WTC11 (cell line): ENCODE measurements around the gene SEMA3D. TPM values are rescaled to one million over a fixed set of nuclear protein-coding genes. Genes with fewer than 3 reads are reported as not detected.

Experiments used
- ATAC-seq: fragments of 200-7000 bp; cut with Tn5 transposase; 2 replicates; pipeline ENCODE4 v1.10.0; 2021; ENCODE audit warnings: mild to moderate bottlenecking, moderate library complexity
- CTCF ChIA-PET: fragments of 300-600 bp; sonication (Branson Sonifier 250); formaldehyde crosslinking; loops from one replicate; lab custom pipeline; 2021; ENCODE audit warnings: antibody characterized with exemption; lab: Charles Lee
- POLR2A ChIA-PET: fragments of 350-600 bp; sonication (Branson Sonifier 250); formaldehyde crosslinking; loops from one replicate; lab custom pipeline; 2021; ENCODE audit warnings: antibody characterized with exemption; lab: Charles Lee
- DNase-seq: peaks from one replicate; pipeline ENCODE4 v3.0.0; 2021; ENCODE audit warnings: low spot score
- H3K27ac Mint-ChIP-seq: 2 replicates; pipeline ENCODE4 v1.8.0; 2021; ENCODE audit warnings: mixed read lengths
- H3K27me3 Mint-ChIP-seq: 2 replicates; pipeline ENCODE4 v1.8.0; 2021; ENCODE audit warnings: low read depth, mild to moderate bottlenecking, moderate library complexity, mixed read lengths
- H3K36me3 Mint-ChIP-seq: 2 replicates; pipeline ENCODE4 v1.8.0; 2021; ENCODE audit warnings: mixed read lengths
- H3K4me1 Mint-ChIP-seq: 2 replicates; pipeline ENCODE4 v1.8.0; 2022; ENCODE audit warnings: mixed read lengths
- H3K4me3 Mint-ChIP-seq: 2 replicates; pipeline ENCODE4 v1.8.0; 2021; ENCODE audit warnings: mild to moderate bottlenecking, moderate library complexity, mixed read lengths
- H3K9me3 Mint-ChIP-seq: 2 replicates; pipeline ENCODE4 v1.8.0; 2021; ENCODE audit warnings: mixed read lengths
- ATF1 ChIP-seq: sonication (generic); formaldehyde crosslinking; IDR thresholded peaks from 2 replicates; pipeline ENCODE4 v1.8.1; 2023; ENCODE audit warnings: mild to moderate bottlenecking, moderate library complexity, missing genetic modification reagents
- ELF4 ChIP-seq: sonication (generic); formaldehyde crosslinking; IDR thresholded peaks from 2 replicates; pipeline ENCODE4 v1.8.1; 2022; ENCODE audit warnings: low read depth, mild to moderate bottlenecking, moderate library complexity, missing genetic modification reagents
- FOXJ3 ChIP-seq: sonication (generic); formaldehyde crosslinking; IDR thresholded peaks from 2 replicates; pipeline ENCODE4 v1.9.0; 2021; ENCODE audit warnings: missing genetic modification reagents, mild to moderate bottlenecking, borderline replicate concordance
- FOXP1 ChIP-seq: sonication (generic); formaldehyde crosslinking; IDR thresholded peaks from 2 replicates; pipeline ENCODE4 v1.8.0; 2022; ENCODE audit warnings: missing genetic modification reagents, mild to moderate bottlenecking, moderate library complexity, borderline replicate concordance
- FOXP4 ChIP-seq: sonication (generic); formaldehyde crosslinking; IDR thresholded peaks from 2 replicates; pipeline ENCODE4 v1.8.0; 2022; ENCODE audit warnings: mild to moderate bottlenecking, missing genetic modification reagents
- IRF2 ChIP-seq: sonication (generic); formaldehyde crosslinking; IDR thresholded peaks from 2 replicates; pipeline ENCODE4 v1.8.0; 2022; ENCODE audit warnings: low read depth, missing genetic modification reagents, borderline replicate concordance
- MXD4 ChIP-seq: fragments of 250-450 bp; sonication (Bioruptor Pico); IDR thresholded peaks from 2 replicates; pipeline ENCODE4 v1.8.0; 2021; ENCODE audit warnings: mild to moderate bottlenecking, moderate library complexity, borderline replicate concordance
- NR3C1 ChIP-seq: sonication (generic); formaldehyde crosslinking; conservative IDR thresholded peaks from 2 replicates; pipeline ENCODE4 v1.8.1; 2023; ENCODE audit warnings: low read depth, mild to moderate bottlenecking, missing genetic modification reagents
- OVOL2 ChIP-seq: fragments of 250-450 bp; sonication (Bioruptor Pico); IDR thresholded peaks from 2 replicates; pipeline ENCODE4 v1.9.0; 2021; ENCODE audit warnings: mild to moderate bottlenecking, borderline replicate concordance
- SOX15 ChIP-seq: fragments of 250-450 bp; sonication (Bioruptor Pico); IDR thresholded peaks from 2 replicates; pipeline ENCODE4 v1.9.0; 2021; ENCODE audit warnings: mild to moderate bottlenecking
- TEAD1 ChIP-seq: sonication (generic); formaldehyde crosslinking; IDR thresholded peaks from 2 replicates; pipeline ENCODE4 v1.8.0; 2022; ENCODE audit warnings: mild to moderate bottlenecking, missing genetic modification reagents
- USF1 ChIP-seq: sonication (generic); formaldehyde crosslinking; IDR thresholded peaks from 2 replicates; pipeline ENCODE4 v1.8.0; 2022; ENCODE audit warnings: mild to moderate bottlenecking, missing genetic modification reagents
- ZBTB21 ChIP-seq: sonication (generic); formaldehyde crosslinking; IDR thresholded peaks from 2 replicates; pipeline ENCODE4 v1.8.1; 2023; ENCODE audit warnings: mild to moderate bottlenecking, missing genetic modification reagents, borderline replicate concordance
- ZNF121 ChIP-seq: sonication (generic); formaldehyde crosslinking; IDR thresholded peaks from 2 replicates; pipeline ENCODE4 v1.8.0; 2023; ENCODE audit warnings: missing genetic modification reagents
- ZNF423 ChIP-seq: fragments of 250-450 bp; sonication (Bioruptor Pico); IDR thresholded peaks from 2 replicates; pipeline ENCODE4 v2.1.2; 2022; ENCODE audit warnings: mild to moderate bottlenecking, moderate library complexity
- total RNA-seq: library from RNA; stranded (reverse); gene quantifications from 3 replicates; pipeline ENCODE4 v1.2.3, GENCODE V29; 2021
- TF ChIP-seq, protein P1 (sequence below): sonication (generic); formaldehyde crosslinking; IDR thresholded peaks from 2 replicates; pipeline ENCODE4 v1.8.0; 2023; ENCODE audit warnings: missing genetic modification reagents
- TF ChIP-seq, protein P2 (sequence below): sonication (generic); formaldehyde crosslinking; IDR thresholded peaks from 2 replicates; pipeline ENCODE4 v1.8.1; 2022; ENCODE audit warnings: mild to moderate bottlenecking, missing genetic modification reagents, moderate library complexity, borderline replicate concordance
- TF ChIP-seq, protein P3 (sequence below): fragments of 250-450 bp; sonication (Bioruptor Pico); IDR thresholded peaks from 2 replicates; pipeline ENCODE4 v1.9.0; 2021; ENCODE audit warnings: mild to moderate bottlenecking, borderline replicate concordance

SEMA3D gene
- total RNA-seq, 1 experiment from 2014 or later, result 3.8 TPM

GRCh38 chr7:85232068-85232467 is 45.2 kb upstream of the SEMA3D start:
- ChIA-PET CTCF (no interaction called here), POLR2A (no interaction called here)
- Mint-ChIP-seq H3K27ac (no peak overlapping the region), H3K9me3 (no peaks in the 10 kb centered on the region), H3K36me3 (no peaks in the 10 kb centered on the region), H3K4me1 (no peaks in the 10 kb centered on the region), H3K27me3 (no peaks in the 10 kb centered on the region), H3K4me3 (no peak overlapping the region)
- DNase-seq, result no peak
- no peak for ATAC-seq
- TF ChIP-seq, protein P1, sequence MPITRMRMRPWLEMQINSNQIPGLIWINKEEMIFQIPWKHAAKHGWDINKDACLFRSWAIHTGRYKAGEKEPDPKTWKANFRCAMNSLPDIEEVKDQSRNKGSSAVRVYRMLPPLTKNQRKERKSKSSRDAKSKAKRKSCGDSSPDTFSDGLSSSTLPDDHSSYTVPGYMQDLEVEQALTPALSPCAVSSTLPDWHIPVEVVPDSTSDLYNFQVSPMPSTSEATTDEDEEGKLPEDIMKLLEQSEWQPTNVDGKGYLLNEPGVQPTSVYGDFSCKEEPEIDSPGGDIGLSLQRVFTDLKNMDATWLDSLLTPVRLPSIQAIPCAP (CRISPR knock-in tag), result no peak
- no peak for TF ChIP-seq ZNF121
- TF ChIP-seq, protein P2, sequence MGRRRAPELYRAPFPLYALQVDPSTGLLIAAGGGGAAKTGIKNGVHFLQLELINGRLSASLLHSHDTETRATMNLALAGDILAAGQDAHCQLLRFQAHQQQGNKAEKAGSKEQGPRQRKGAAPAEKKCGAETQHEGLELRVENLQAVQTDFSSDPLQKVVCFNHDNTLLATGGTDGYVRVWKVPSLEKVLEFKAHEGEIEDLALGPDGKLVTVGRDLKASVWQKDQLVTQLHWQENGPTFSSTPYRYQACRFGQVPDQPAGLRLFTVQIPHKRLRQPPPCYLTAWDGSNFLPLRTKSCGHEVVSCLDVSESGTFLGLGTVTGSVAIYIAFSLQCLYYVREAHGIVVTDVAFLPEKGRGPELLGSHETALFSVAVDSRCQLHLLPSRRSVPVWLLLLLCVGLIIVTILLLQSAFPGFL (CRISPR knock-in tag), result no peak
- TF ChIP-seq TEAD1 (CRISPR knock-in tag), result no peak
- TF ChIP-seq IRF2 (CRISPR knock-in tag), result no peak
- TF ChIP-seq USF1 (CRISPR knock-in tag), result no peak
- no peak for TF ChIP-seq FOXP1 (CRISPR knock-in tag)
- no peak for TF ChIP-seq SOX15 (CRISPR knock-in tag)
- no peak for TF ChIP-seq ZBTB21 (CRISPR knock-in tag)
- TF ChIP-seq ATF1 (CRISPR knock-in tag), result no peak
- TF ChIP-seq, protein P3, sequence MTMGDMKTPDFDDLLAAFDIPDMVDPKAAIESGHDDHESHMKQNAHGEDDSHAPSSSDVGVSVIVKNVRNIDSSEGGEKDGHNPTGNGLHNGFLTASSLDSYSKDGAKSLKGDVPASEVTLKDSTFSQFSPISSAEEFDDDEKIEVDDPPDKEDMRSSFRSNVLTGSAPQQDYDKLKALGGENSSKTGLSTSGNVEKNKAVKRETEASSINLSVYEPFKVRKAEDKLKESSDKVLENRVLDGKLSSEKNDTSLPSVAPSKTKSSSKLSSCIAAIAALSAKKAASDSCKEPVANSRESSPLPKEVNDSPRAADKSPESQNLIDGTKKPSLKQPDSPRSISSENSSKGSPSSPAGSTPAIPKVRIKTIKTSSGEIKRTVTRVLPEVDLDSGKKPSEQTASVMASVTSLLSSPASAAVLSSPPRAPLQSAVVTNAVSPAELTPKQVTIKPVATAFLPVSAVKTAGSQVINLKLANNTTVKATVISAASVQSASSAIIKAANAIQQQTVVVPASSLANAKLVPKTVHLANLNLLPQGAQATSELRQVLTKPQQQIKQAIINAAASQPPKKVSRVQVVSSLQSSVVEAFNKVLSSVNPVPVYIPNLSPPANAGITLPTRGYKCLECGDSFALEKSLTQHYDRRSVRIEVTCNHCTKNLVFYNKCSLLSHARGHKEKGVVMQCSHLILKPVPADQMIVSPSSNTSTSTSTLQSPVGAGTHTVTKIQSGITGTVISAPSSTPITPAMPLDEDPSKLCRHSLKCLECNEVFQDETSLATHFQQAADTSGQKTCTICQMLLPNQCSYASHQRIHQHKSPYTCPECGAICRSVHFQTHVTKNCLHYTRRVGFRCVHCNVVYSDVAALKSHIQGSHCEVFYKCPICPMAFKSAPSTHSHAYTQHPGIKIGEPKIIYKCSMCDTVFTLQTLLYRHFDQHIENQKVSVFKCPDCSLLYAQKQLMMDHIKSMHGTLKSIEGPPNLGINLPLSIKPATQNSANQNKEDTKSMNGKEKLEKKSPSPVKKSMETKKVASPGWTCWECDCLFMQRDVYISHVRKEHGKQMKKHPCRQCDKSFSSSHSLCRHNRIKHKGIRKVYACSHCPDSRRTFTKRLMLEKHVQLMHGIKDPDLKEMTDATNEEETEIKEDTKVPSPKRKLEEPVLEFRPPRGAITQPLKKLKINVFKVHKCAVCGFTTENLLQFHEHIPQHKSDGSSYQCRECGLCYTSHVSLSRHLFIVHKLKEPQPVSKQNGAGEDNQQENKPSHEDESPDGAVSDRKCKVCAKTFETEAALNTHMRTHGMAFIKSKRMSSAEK (CRISPR knock-in tag), result no peak
- no peak for TF ChIP-seq NR3C1 (CRISPR knock-in tag)
- TF ChIP-seq ELF4, result no peak
- TF ChIP-seq ZNF423 (CRISPR knock-in tag), result no peak
- no peak for TF ChIP-seq FOXJ3 (CRISPR knock-in tag)

DNA sequence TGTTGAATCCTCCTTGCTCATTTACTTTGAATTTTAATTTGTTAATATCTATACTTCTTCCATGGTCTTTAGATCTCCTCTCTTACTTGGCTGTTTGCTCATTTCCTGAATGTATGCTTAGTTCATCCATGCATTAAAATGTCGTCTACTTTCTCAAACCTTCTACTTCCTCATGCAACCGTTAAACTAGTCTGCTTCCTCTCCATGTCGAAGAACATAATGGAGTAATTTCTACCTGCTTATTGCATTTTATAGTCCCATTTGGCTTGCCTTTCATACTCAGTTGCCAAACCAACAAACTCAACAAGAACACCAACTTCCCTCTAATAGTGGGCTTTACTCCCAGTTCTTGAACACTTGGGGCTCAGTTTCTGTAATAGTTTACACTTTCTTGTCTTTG is 43.8 kb upstream of the SEMA3D start:
- ChIA-PET POLR2A (no interaction called here), CTCF (no interaction called here)
- H3K4me3 Mint-ChIP-seq, result no peak overlapping the region
- ATAC-seq, result no peak
- no peaks in the 10 kb centered on the region for H3K9me3 Mint-ChIP-seq
- no peak overlapping the region for H3K27ac Mint-ChIP-seq
- no peaks in the 10 kb centered on the region for H3K36me3 Mint-ChIP-seq
- H3K4me1 Mint-ChIP-seq, result no peaks in the 10 kb centered on the region
- no peak for DNase-seq
- no peaks in the 10 kb centered on the region for H3K27me3 Mint-ChIP-seq
- TF ChIP-seq MXD4 (no peak), OVOL2 (no peak), USF1 (CRISPR knock-in tag) (no peak), FOXP4 (CRISPR knock-in tag) (no peak)
- TF ChIP-seq, protein P3 (CRISPR knock-in tag), result no peak
